ENCODE data around the gene RUVBL2.

DNA sequence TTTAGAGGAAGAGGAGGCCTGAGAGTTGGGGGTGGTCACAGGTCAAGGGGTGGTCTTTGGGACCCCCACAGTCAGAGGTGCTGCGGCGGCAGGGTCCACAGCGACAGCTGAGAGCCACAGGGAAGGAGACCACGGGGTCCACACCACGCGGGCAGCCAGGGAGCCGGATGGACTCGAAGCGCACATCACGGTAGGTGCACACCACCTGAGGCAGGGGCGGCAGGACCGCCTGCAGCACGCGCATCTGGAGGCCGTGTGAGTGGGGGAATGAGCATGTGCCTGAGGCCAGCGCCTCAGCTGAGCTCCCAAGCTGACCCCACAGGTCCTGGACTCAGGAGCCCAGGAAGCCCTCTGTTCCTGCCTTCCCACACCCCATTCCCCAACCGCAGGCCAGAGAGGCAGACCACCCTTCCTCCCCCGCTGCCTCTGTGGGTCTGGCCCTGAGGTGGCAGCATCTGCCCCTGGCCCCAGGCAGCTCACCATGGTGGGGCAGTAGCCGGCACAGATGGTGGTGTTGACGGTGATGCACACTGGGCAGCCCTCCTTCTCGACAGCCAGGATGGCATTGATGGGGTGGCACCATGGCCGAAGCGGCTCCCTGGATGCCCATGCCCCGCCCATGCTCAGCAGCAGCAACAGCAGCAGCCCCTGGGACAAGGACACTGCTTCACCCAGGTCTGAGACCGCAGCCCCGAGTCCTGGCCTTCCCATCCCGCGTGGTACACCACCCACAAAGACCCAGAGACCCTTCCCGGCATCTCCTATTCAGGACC, 22.6 kb downstream of the RUVBL2 start:
- TF ChIP-seq POLR2A (IDR thresholded peaks at IDR 0.05): no peak
- TF ChIP-seq, protein P1, sequence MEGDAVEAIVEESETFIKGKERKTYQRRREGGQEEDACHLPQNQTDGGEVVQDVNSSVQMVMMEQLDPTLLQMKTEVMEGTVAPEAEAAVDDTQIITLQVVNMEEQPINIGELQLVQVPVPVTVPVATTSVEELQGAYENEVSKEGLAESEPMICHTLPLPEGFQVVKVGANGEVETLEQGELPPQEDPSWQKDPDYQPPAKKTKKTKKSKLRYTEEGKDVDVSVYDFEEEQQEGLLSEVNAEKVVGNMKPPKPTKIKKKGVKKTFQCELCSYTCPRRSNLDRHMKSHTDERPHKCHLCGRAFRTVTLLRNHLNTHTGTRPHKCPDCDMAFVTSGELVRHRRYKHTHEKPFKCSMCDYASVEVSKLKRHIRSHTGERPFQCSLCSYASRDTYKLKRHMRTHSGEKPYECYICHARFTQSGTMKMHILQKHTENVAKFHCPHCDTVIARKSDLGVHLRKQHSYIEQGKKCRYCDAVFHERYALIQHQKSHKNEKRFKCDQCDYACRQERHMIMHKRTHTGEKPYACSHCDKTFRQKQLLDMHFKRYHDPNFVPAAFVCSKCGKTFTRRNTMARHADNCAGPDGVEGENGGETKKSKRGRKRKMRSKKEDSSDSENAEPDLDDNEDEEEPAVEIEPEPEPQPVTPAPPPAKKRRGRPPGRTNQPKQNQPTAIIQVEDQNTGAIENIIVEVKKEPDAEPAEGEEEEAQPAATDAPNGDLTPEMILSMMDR (IDR thresholded peaks at IDR 0.05): no peak
